K562 (cell line): ENCODE data around the gene RPS19. TPM values are rescaled to one million over a fixed set of nuclear protein-coding genes. Genes with fewer than 3 reads are reported as not detected.

ENCODE experiments used
- ATAC-seq: fragments of 200-7000 bp; cut with Tn5 transposase; 3 replicates; pipeline ENCODE4 v1.9.1; 2020; ENCODE audit warnings: moderate library complexity
- BruUV-seq: library from RNA; stranded (reverse); fragments of 400-500 nt; replicated peaks from 2 replicates; lab custom pipeline; 2021; lab: Mats Ljungman, UMichigan
- CTCF ChIA-PET: fragments of 300-600 bp; formaldehyde crosslinking; extraction: SDS; loops from one replicate; lab custom pipeline; 2021; ENCODE audit warnings: low intra/inter-chr PET ratio; lab: Yijun Ruan, JAX
- POLR2A ChIA-PET: fragments of 300-600, 350-650 bp; sonication (Branson Sonifier 250); formaldehyde crosslinking; extraction: SDS; loops from one replicate; lab custom pipeline; 2021; ENCODE audit warnings: antibody characterized with exemption, inconsistent platforms; lab: Yijun Ruan, JAX
- DNase-seq, 4 experiments: peaks; one replicate each; pipeline versions ENCODE4 v3.0.0 to v3.0.0-alpha.2; 2011 to 2018; ENCODE audit warnings: low spot score in 3 of 4, mixed read lengths in 3 of 4; ENCODE audit errors: extremely low read depth in 1 of 4
- FAIRE-seq: peaks from 2 replicates; lab custom pipeline; 2011; peaks lifted over from hg19 to GRCh38; lab: Jason Lieb, UNC
- H2AFZ ChIP-seq: 2 replicates; pipeline ENCODE4 v1.6.0; 2011; ENCODE audit warnings: low read depth, low read length, control low read depth, inconsistent platforms
- H3K27ac ChIP-seq: fragments of 200-600 bp; 3 replicates; pipeline ENCODE4 v1.8.0; 2011; ENCODE audit warnings: low read depth, mild to moderate bottlenecking, control low read depth, inconsistent platforms, low read length, moderate library complexity, mixed read lengths; ENCODE audit errors: extremely low read depth
- H3K27me3 ChIP-seq, 2 experiments: fragments of 300-600 bp in 1 of 2; 2 replicates in 1 of 2; 3 replicates in 1 of 2; pipeline versions ENCODE4 v1.6.0 to v1.8.0; 2011; ENCODE audit warnings: inconsistent platforms in 2 of 2, low read length in 2 of 2, mild to moderate bottlenecking in 1 of 2, mixed read lengths in 1 of 2, moderate library complexity in 1 of 2; ENCODE audit not compliant: control insufficient read depth in 2 of 2, insufficient read depth in 2 of 2
- H3K36me3 ChIP-seq: fragments of 300-600 bp; 3 replicates; pipeline ENCODE4 v1.8.0; 2011; ENCODE audit warnings: mild to moderate bottlenecking, low read length, inconsistent platforms; ENCODE audit not compliant: control insufficient read depth, insufficient read depth
- H3K4me1 ChIP-seq, 2 experiments: fragments of 200-600 bp in 1 of 2; replicated peaks in 1 of 2; 2 replicates in 1 of 2; 3 replicates in 1 of 2; pipeline versions ENCODE4 v1.5.1 to v1.8.0; 2011; ENCODE audit warnings: inconsistent platforms in 2 of 2, low read length in 2 of 2, mild to moderate bottlenecking in 1 of 2, mixed read lengths in 1 of 2, moderate library complexity in 1 of 2; ENCODE audit not compliant: control insufficient read depth in 2 of 2, insufficient read depth in 2 of 2
- H3K4me2 ChIP-seq: 2 replicates; pipeline ENCODE4 v1.6.1; 2011; ENCODE audit warnings: low read length, control low read depth, inconsistent platforms, mixed read lengths; ENCODE audit not compliant: insufficient read depth
- H3K4me3 ChIP-seq: fragments of 200-600 bp; sonication (generic), shearing (Covaris generic); 2 replicates; pipeline ENCODE4 v1.5.1; 2016; ENCODE audit warnings: control low read depth, inconsistent platforms
- H3K79me2 ChIP-seq: fragments of 200-600 bp; 3 replicates; pipeline ENCODE4 v1.8.0; 2011; ENCODE audit warnings: low read length, inconsistent platforms; ENCODE audit not compliant: control insufficient read depth, insufficient read depth
- H3K9ac ChIP-seq, 2 experiments: 2 replicates each; pipeline versions ENCODE4 v1.6.0 to v1.6.1; 2011; ENCODE audit warnings: low read depth in 2 of 2, low read length in 2 of 2, control low read depth in 1 of 2, inconsistent platforms in 1 of 2, mild to moderate bottlenecking in 1 of 2, mixed read lengths in 1 of 2; ENCODE audit not compliant: insufficient read depth in 1 of 2
- H3K9me1 ChIP-seq: one replicate; pipeline ENCODE4 v1.6.0; 2011; ENCODE audit warnings: inconsistent platforms, mild to moderate bottlenecking, low read length, moderate library complexity; ENCODE audit not compliant: control insufficient read depth, insufficient read depth
- H3K9me3 ChIP-seq: replicated peaks from 2 replicates; pipeline ENCODE4 v1.5.1; 2011; ENCODE audit warnings: low read depth, low read length, inconsistent platforms; ENCODE audit not compliant: control insufficient read depth, insufficient read depth
- H4K20me1 ChIP-seq: replicated peaks from 2 replicates; pipeline ENCODE4 v1.6.1; 2011; ENCODE audit warnings: low read length, inconsistent platforms, mixed read lengths; ENCODE audit not compliant: control insufficient read depth, insufficient read depth
- CEBPG ChIP-seq, 3 experiments: fragments of 200-800 bp in 1 of 3; sonication (Bioruptor generic) in 1 of 3; sonication (generic) in 1 of 3; formaldehyde crosslinking in 1 of 3; IDR thresholded peaks in 2 of 3; conservative IDR thresholded peaks in 1 of 3; 2 replicates each; pipeline versions ENCODE4 v1.6.1 to v1.8.0; 2016 to 2022; ENCODE audit warnings: missing compliant biosample characterization in 2 of 3, missing genetic modification characterization in 2 of 3, mild to moderate bottlenecking in 1 of 3, missing genetic modification reagents in 1 of 3
- FOXA3 ChIP-seq, 2 experiments: fragments of 450-650 bp in 1 of 2; sonication (generic) in 1 of 2; formaldehyde crosslinking; IDR thresholded peaks in 1 of 2; conservative IDR thresholded peaks in 1 of 2; 2 replicates each; pipeline versions ENCODE4 v1.4.0 to v1.8.0; 2020 to 2022; ENCODE audit warnings: mild to moderate bottlenecking in 2 of 2, missing genetic modification reagents in 1 of 2
- IRF2 ChIP-seq: sonication (generic); formaldehyde crosslinking; IDR thresholded peaks from 2 replicates; pipeline ENCODE4 v1.8.1; 2022; ENCODE audit warnings: mild to moderate bottlenecking, missing genetic modification reagents
- SMC3 ChIP-seq: conservative IDR thresholded peaks from 2 replicates; pipeline ENCODE4 v1.6.1; 2011; ENCODE audit warnings: low read depth, low read length, improper control_type of control experiment; ENCODE audit not compliant: insufficient read depth
- ZNF444 ChIP-seq: fragments of 250-450 bp; sonication (Bioruptor Pico); IDR thresholded peaks from 2 replicates; pipeline ENCODE4 v1.4.0; 2020; ENCODE audit warnings: mild to moderate bottlenecking, moderate library complexity
- WGBS: fragments of 100-300 bp; shearing (Covaris generic); methylation state at CpG from one replicate; pipeline ENCODE4 v1.1.6; 2016; ENCODE audit warnings: low coverage, mixed read lengths; ENCODE audit not compliant: insufficient coverage; ENCODE audit errors: missing lambda C conversion rate; 5-methylcytosine and 5-hydroxymethylcytosine counted together
- in situ Hi-C: fragments of 300-500 bp; cut with MboI; formaldehyde crosslinking; loops from 4 replicates; pipeline ENCODE4 v1.15.0; 2018; ENCODE audit warnings: inconsistent platforms, mixed read lengths
- intact Hi-C: fragments of 100-400 bp; cut with micrococcal nuclease; formaldehyde crosslinking; loops from 2 replicates; pipeline ENCODE4 v1.14.2; 2022
- polyA plus RNA-seq, 8 experiments: library from polyadenylated mRNA; depleted of rRNA in 4 of 8; stranded (reverse) in 5 of 8; unstranded in 3 of 8; fragments of >200 nt; fragmentation: Nextera tagmentation in 2 of 8; fragmentation: Illumina TruSeq in 1 of 8; extraction: Ambion mirVana in 2 of 8; extraction: Trizol in 1 of 8; gene quantifications; 2 replicates each; pipeline versions ENCODE4 v1.2.1 to v1.2.3, GENCODE V29; 2011 to 2014; ENCODE audit warnings: inconsistent platforms in 1 of 8, missing spikeins in 1 of 8
- total RNA-seq, 7 experiments: library from RNA; depleted of rRNA in 6 of 7; stranded (reverse); fragments of >200 nt in 6 of 7; fragmentation: Illumina TruSeq in 2 of 7; extraction: Trizol in 2 of 7; gene quantifications; 2 replicates each; pipeline versions ENCODE4 v1.2.1 to v1.2.3, GENCODE V29; 2011 to 2021; ENCODE audit warnings: low replicate concordance in 1 of 7

RPS19 gene
- total and polyA plus RNA-seq, 9 of the 15 experiments (the other 6 are each of a cell fraction or from before 2014, with no cell fraction given): 1,964 to 3,408 (median 2,747) TPM

DNA sequence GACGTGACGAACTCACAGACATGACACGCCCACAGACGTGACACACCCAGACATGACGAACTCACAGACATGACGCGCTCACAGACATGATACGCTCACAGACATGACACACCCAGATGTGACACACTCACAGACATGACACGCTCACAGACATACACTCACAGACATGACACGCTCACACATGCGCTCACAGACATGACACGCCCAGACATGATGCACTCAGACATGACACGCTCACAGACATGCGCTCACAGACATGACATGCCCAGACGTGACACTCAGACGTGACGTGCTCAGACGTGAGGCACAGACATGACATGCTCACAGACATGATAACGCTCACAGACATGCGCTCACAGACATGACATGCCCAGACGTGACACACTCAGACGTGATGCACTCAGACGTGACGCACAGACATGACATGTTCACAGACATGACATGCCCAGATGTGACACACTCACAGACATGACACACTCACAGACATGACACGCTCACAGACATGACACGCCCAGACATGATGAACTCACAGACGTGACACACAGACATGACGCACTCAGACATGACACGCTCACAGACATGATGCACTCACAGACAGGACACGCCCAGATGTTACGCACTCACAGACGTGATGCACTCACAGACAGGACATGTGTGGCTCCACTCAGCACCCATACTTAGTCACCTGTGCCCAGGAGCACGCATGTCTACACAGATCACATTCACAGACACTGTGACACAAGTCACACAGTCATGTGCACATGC is 60.1 kb downstream of the RPS19 start:
- no peak for TF ChIP-seq ZNF444 (CRISPR knock-in tag)
- no peak for TF ChIP-seq SMC3
- peak; percentile 72; the same call in 1 of the 2 replicates for TF ChIP-seq IRF2
- TF ChIP-seq CEBPG (CRISPR knock-in tag; IDR thresholded peaks at IDR 0.05): 0 out of 2 replicates have a peak, but pooled peaks have one; percentile 16
- no peak for TF ChIP-seq CEBPG (tag; conservative IDR thresholded peaks at IDR 0.05 in 1 of 2, IDR thresholded peaks at IDR 0.05 in 1 of 2)
- 0 out of 4 replicates have a peak, but pooled peaks of 1 of the 2 experiments have one; percentile 22 for TF ChIP-seq FOXA3 (CRISPR knock-in tag; conservative IDR thresholded peaks at IDR 0.05 in 1 of 2, IDR thresholded peaks at IDR 0.05 in 1 of 2)
- Histone ChIP-seq H3K9me1 (no peaks in the 10 kb centered on the region), H3K27ac (no peak overlapping the region; the same call in 2 of the 3 replicates), H4K20me1 (peaks cover 8% of the 10 kb centered on the region; the same call in 1 of the 2 replicates), H2AFZ (no peak overlapping the region), H3K27me3 (peaks cover 14 to 36% of the 10 kb centered on the region in 2 experiments; a peak in 4 of 5 replicates), H3K4me2 (no peak overlapping the region), H3K4me1 (peaks cover 0 to 28% of the 10 kb centered on the region in 2 experiments; a peak in 3 of 5 replicates), H3K9me3 (no peaks in the 10 kb centered on the region; the same call in 1 of the 2 replicates), H3K4me3 (no peak overlapping the region), H3K36me3 (no peaks in the 10 kb centered on the region), H3K9ac (no peak overlapping the region), H3K79me2 (no peaks in the 10 kb centered on the region)
- FAIRE-seq (peak; percentile 72), DNase-seq (no peak), ATAC-seq (no peak)
- intact Hi-C loops (no loop called here), in situ Hi-C loops (no loop called here)
- CTCF ChIA-PET: no interaction called here
- WGBS: 66% methylated on average over 33 of the region's 33 CpGs
- POLR2A ChIA-PET: interaction anchor here (1.0 kb wide), 1 partner anchor 31 kb away, joined by 4 read pairs; no protein-coding TSS in a partner anchor
- BruUV-seq: no TSS peak
